CD14-positive monocyte (primary cell): Measurements from ENCODE around the gene GOLGA3. TPM values are rescaled to one million over a fixed set of nuclear protein-coding genes. Genes with fewer than 3 reads are reported as not detected.
A peak's percentile ranks its signal among the peaks of the same experiment; 100 is the strongest.

Experiments used
- DNase-seq, 3 donors: peaks; one replicate each; pipeline ENCODE4 v3.0.0-alpha.2; 2011 to 2022
- H2AFZ ChIP-seq: 2 replicates; pipeline ENCODE4 v1.6.0; 2012; ENCODE audit warnings: mild to moderate bottlenecking, low read depth, low read length, inconsistent platforms; ENCODE audit not compliant: insufficient read depth, poor library complexity, severe bottlenecking
- H3K27ac ChIP-seq, 2 donors: 1 replicate in 1 of 2; 2 replicates in 1 of 2; pipeline ENCODE4 v1.5.1; 2012 to 2013; ENCODE audit warnings: low read length in 2 of 2, control low read depth in 1 of 2, inconsistent platforms in 1 of 2, low read depth in 1 of 2, mild to moderate bottlenecking in 1 of 2
- H3K27me3 ChIP-seq, 2 donors: one replicate each; pipeline versions ENCODE4 v1.6.0 to v1.6.1; 2011 to 2013; ENCODE audit warnings: low read length in 2 of 2; ENCODE audit not compliant: control insufficient read depth in 2 of 2, insufficient read depth in 2 of 2
- H3K36me3 ChIP-seq, 2 donors: replicated peaks in 1 of 2; 1 replicate in 1 of 2; 2 replicates in 1 of 2; pipeline versions ENCODE4 v1.5.1 to v1.6.1; 2012 to 2013; ENCODE audit warnings: low read length in 2 of 2, control low read depth in 1 of 2, inconsistent platforms in 1 of 2, mild to moderate bottlenecking in 1 of 2; ENCODE audit not compliant: insufficient read depth in 2 of 2, control insufficient read depth in 1 of 2
- H3K4me1 ChIP-seq, 2 donors: 1 replicate in 1 of 2; 2 replicates in 1 of 2; pipeline versions ENCODE4 v1.5.1 to v1.6.1; 2012 to 2013; ENCODE audit warnings: low read length in 2 of 2, control low read depth in 1 of 2, inconsistent platforms in 1 of 2, mild to moderate bottlenecking in 1 of 2, moderate library complexity in 1 of 2; ENCODE audit not compliant: insufficient read depth in 2 of 2, control insufficient read depth in 1 of 2
- H3K4me2 ChIP-seq: replicated peaks from 2 replicates; pipeline ENCODE3; 2012; ENCODE audit warnings: low read length, moderate library complexity, mild to moderate bottlenecking; ENCODE audit not compliant: poor library complexity, severe bottlenecking; ENCODE audit errors: extremely low read depth
- H3K4me3 ChIP-seq, 3 experiments: fragments of 200-600 bp in 1 of 3; sonication (generic) in 1 of 3; replicated peaks in 1 of 3; 1 replicate in 2 of 3; 2 replicates in 1 of 3; pipeline ENCODE4 v1.5.1; 2011 to 2013; ENCODE audit warnings: low read length in 3 of 3, mild to moderate bottlenecking in 3 of 3, control low read depth in 2 of 3, low read depth in 2 of 3, inconsistent platforms in 1 of 3, moderate library complexity in 1 of 3
- H3K79me2 ChIP-seq: 2 replicates; pipeline ENCODE4 v1.6.0; 2012; ENCODE audit warnings: mild to moderate bottlenecking, control low read depth, inconsistent platforms, low read length, moderate library complexity; ENCODE audit not compliant: insufficient read depth
- H3K9ac ChIP-seq: 2 replicates; pipeline ENCODE4 v1.6.0; 2017; ENCODE audit warnings: low read length, mild to moderate bottlenecking; ENCODE audit not compliant: insufficient read depth, poor library complexity, severe bottlenecking
- H3K9me3 ChIP-seq, 2 donors: replicated peaks in 1 of 2; 1 replicate in 1 of 2; 2 replicates in 1 of 2; pipeline versions ENCODE4 v1.5.1 to v1.6.1; 2012 to 2013; ENCODE audit warnings: low read length in 2 of 2, control low read depth in 1 of 2; ENCODE audit not compliant: control insufficient read depth in 1 of 2, insufficient read depth in 1 of 2
- H4K20me1 ChIP-seq: 2 replicates; pipeline ENCODE4 v1.6.0; 2012; ENCODE audit warnings: mild to moderate bottlenecking, low read length, control low read depth, moderate library complexity; ENCODE audit not compliant: insufficient read depth
- H3K27ac Mint-ChIP-seq, 7 donors: one replicate each; pipeline ENCODE4 v1.8.0; 2020; ENCODE audit warnings: mild to moderate bottlenecking in 7 of 7, mixed read lengths in 7 of 7, moderate library complexity in 6 of 7, inconsistent platforms in 2 of 7
- H3K27me3 Mint-ChIP-seq, 3 donors: one replicate each; pipeline ENCODE4 v1.8.0; 2021 to 2022; ENCODE audit warnings: low read depth in 3 of 3, mild to moderate bottlenecking in 3 of 3, mixed read lengths in 3 of 3, moderate library complexity in 3 of 3, inconsistent platforms in 1 of 3
- H3K36me3 Mint-ChIP-seq, 2 donors: one replicate each; pipeline ENCODE4 v1.8.0; 2020; ENCODE audit warnings: mixed read lengths in 2 of 2, inconsistent platforms in 1 of 2, mild to moderate bottlenecking in 1 of 2
- H3K4me1 Mint-ChIP-seq: one replicate; pipeline ENCODE4 v1.8.0; 2020; ENCODE audit warnings: mild to moderate bottlenecking, mixed read lengths
- H3K4me3 Mint-ChIP-seq, 2 donors: one replicate each; pipeline ENCODE4 v1.8.0; 2020; ENCODE audit warnings: mild to moderate bottlenecking in 2 of 2, mixed read lengths in 2 of 2, moderate library complexity in 1 of 2
- H3K9me3 Mint-ChIP-seq, 7 donors: one replicate each; pipeline ENCODE4 v1.8.0; 2020 to 2022; ENCODE audit warnings: mixed read lengths in 7 of 7, mild to moderate bottlenecking in 6 of 7, moderate library complexity in 6 of 7, inconsistent platforms in 2 of 7
- CTCF ChIP-seq: fragments of 200-600 bp; IDR thresholded peaks from one replicate; pipeline ENCODE4 v1.8.0; 2022; ENCODE audit warnings: antibody characterized with exemption, mild to moderate bottlenecking
- WGBS: methylation state at CpG from one replicate; pipeline ENCODE4 v1.1.5; 2013; ENCODE audit warnings: missing lambda C conversion rate; ENCODE audit not compliant: insufficient coverage; 5-methylcytosine and 5-hydroxymethylcytosine counted together
- intact Hi-C, 2 donors: fragments of 100-400 bp; cut with micrococcal nuclease; formaldehyde crosslinking; loops; one replicate each; pipeline versions ENCODE4 v1.15.0 to v1.15.1; 2023
- polyA plus RNA-seq, 3 donors: library from polyadenylated mRNA; depleted of rRNA in 1 of 3; unstranded in 2 of 3; stranded (reverse) in 1 of 3; fragments of 300-500 nt in 2 of 3; fragments of >200 nt in 1 of 3; fragmentation: Illumina TruSeq in 2 of 3; gene quantifications; 1 replicate in 2 of 3; 2 replicates in 1 of 3; pipeline ENCODE4 v1.2.3, GENCODE V29; 2012 to 2021

The GOLGA3 gene
- polyA plus RNA-seq, 3 donors: 1.2 to 12.0 (median 2.4) TPM

- no peak overlapping the region for H2AFZ ChIP-seq
- H3K27me3 Mint-ChIP-seq: no peaks in the 10 kb centered on the region
- no peaks in the 10 kb centered on the region for H3K79me2 ChIP-seq
- H3K4me1 ChIP-seq: no peaks in the 10 kb centered on the region
- no peak overlapping the region for H3K4me3 ChIP-seq
- no peaks in the 10 kb centered on the region for H3K9me3 ChIP-seq
- intact Hi-C loops: no loop called here
- H3K27me3 ChIP-seq: no peaks in the 10 kb centered on the region
- H3K27ac ChIP-seq: no peak overlapping the region
- peaks cover 64 to 76% of the 10 kb centered on the region in 2 donors for H3K36me3 ChIP-seq
- no peaks in the 10 kb centered on the region for H3K4me1 Mint-ChIP-seq
- peaks cover 0 to 6% (median 5%) of the 10 kb centered on the region in 7 donors for H3K9me3 Mint-ChIP-seq
- H3K4me3 Mint-ChIP-seq: no peak overlapping the region
- WGBS: no CpG with 5 or more reads among the region's 6 CpGs
- H3K9ac ChIP-seq: no peak overlapping the region
- no peak for TF ChIP-seq CTCF
- no peak overlapping the region for H3K4me2 ChIP-seq
- H3K27ac Mint-ChIP-seq: peak overlapping the region in 2 of 7 donors; percentile 48 to 50
- DNase-seq: no peak
- no peaks in the 10 kb centered on the region for H4K20me1 ChIP-seq
- H3K36me3 Mint-ChIP-seq: peaks cover 70 to 88% of the 10 kb centered on the region in 2 donors
Observed at GRCh38 chr12:132813443-132813842, 15.2 kb downstream of the GOLGA3 start.

GRCh38 chr12:132812631-132813305 lies 15.9 kb downstream of the GOLGA3 start:
- Mint-ChIP-seq H3K27ac (peak overlapping the region in 1 of 7 donors; percentile 21), H3K4me3 (no peak overlapping the region), H3K4me1 (no peaks in the 10 kb centered on the region), H3K36me3 (peaks cover 71 to 88% of the 10 kb centered on the region in 2 donors), H3K27me3 (no peaks in the 10 kb centered on the region), H3K9me3 (peaks cover 0 to 6% (median 5%) of the 10 kb centered on the region in 7 donors)
- DNase-seq: no peak
- no peaks in the 10 kb centered on the region for H3K27me3 ChIP-seq
- WGBS: 96% methylated on average over 3 of the region's 8 CpGs
- H3K27ac ChIP-seq: no peak overlapping the region
- H2AFZ ChIP-seq: no peak overlapping the region
- H3K4me3 ChIP-seq: no peak overlapping the region
- H3K4me1 ChIP-seq: no peaks in the 10 kb centered on the region
- H3K9ac ChIP-seq: no peak overlapping the region
- H3K4me2 ChIP-seq: no peak overlapping the region
- TF ChIP-seq CTCF: no peak
- no peaks in the 10 kb centered on the region for H3K9me3 ChIP-seq
- intact Hi-C loops: no loop called here
- H4K20me1 ChIP-seq: no peaks in the 10 kb centered on the region
- H3K79me2 ChIP-seq: peaks cover 2% of the 10 kb centered on the region
- peaks cover 64 to 76% of the 10 kb centered on the region in 2 donors for H3K36me3 ChIP-seq
